GM18951 (cell line): ENCODE results near the gene DENND4B.
"Not testable (repeated sequence)": the region's sequence is repeated elsewhere in the genome, so short reads cannot be mapped to it uniquely, and the experiment has no call there.

ENCODE experiments used
- POLR2A ChIP-seq: IDR thresholded peaks from 4 replicates; pipeline ENCODE4 v1.6.1; 2011; ENCODE audit warnings: mild to moderate bottlenecking; ENCODE audit not compliant: insufficient read length, insufficient read depth; ENCODE audit errors: extremely low read depth
- in situ Hi-C: fragments of 300-500 bp; cut with MboI; formaldehyde crosslinking; loops from one replicate; pipeline ENCODE4 v1.12.0; 2022; ENCODE audit warnings: low sequenced_read_pairs, mixed read lengths, inconsistent platforms; ENCODE audit not compliant: unreplicated experiment

Gene DENND4B

DNA sequence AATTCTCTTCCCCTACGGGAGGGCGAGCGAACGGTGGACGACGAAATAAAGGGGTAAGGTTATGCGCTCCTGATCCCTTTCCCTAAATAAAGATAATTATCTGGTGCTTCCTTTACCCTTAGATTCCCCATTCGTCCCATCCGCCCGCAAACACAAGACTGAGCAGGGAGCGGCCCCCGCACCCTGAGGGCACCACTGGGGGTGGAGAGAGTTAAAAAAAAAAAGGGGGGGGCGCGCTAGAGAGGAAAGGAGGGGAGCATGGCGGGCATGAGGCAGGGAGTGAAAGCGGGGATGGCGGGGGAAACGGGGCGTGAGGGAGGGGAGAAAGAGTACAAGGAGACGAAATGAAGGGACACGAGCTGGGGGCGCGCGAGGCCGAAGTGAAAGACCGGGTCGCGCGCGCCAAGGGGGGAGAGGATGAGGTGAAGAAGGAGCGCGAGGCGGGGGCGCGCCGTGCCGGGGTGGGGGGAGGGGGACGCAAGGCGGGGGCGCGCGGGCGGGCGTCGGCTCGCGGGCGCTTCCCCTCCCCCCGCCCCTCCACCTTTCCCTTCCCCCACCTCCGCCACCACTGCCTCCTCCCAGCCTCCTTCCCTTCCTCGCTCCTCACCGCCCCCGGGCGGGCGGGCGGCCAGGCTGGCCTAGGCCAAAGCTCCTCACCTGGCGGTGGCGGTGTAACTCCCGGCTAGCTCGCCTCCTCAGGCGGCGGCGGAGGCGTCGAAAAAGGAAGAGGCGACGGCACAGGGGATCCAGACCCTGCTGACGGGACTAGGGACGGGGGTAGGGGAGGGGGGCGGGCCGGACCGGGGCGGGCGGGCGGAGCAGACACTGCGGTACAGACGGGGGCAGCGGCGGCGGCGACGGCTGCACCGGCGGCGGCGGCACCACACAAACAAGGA is 24.2 kb downstream of the DENND4B start:
- in situ Hi-C loops, result loop anchor here (10.0 kb wide), 1 partner anchor 88 kb away; no protein-coding TSS in a partner anchor
- peak; percentile 37 for TF ChIP-seq POLR2A

DNA sequence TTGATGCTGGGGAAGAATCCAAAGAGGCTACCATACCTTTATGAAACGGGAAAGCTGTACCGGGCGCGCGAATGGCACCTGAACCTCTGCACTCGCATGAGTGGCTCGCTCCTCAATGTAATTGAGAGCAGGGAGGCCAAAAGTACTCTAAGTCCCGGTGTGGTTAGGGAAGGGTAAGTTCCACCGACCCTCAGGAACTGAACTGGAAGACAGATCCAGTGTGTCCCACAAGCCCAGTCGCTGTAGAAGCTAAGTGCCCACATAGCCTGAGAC is 24.8 kb downstream of the DENND4B start:
- in situ Hi-C loops, result loop anchor here (10.0 kb wide), 1 partner anchor 87 kb away; no protein-coding TSS in a partner anchor
- no peak for TF ChIP-seq POLR2A

DNA sequence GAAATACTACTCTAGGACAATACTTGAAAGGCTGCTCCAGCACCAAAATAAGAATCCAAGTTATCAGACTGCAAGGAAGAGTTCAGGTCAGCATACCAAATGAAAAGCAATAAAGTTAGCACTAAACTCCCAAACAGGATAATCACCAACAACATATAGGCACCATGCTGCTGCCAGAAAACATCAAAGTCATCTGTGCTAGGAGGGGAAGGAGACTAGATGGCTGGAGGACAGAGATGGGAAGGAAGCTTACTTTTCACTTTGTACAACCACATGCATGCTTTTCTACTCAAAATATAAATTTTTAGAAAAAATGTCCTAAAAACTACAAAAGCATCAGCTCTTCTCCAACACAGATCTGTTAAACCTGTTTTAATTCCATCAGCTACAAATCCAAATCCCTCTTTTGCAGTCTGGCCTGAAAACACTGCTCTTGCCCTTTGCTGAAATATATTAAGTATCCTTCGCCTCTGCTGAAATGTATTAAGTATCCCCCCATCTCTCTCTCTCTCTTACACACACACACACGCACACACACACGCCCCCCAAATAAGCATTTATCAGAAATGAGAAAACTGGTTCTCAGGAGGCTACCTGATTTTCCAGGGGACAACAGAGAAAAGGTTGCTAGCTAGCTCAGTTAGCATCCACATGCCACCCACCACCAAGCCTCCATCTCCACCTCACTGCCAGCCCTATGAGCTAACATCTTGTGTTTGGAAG is 25.3 kb downstream of the DENND4B start:
- in situ Hi-C loops, result loop anchor here (10.0 kb wide), 1 partner anchor 86 kb away; no protein-coding TSS in a partner anchor
- no peak for TF ChIP-seq POLR2A

DNA sequence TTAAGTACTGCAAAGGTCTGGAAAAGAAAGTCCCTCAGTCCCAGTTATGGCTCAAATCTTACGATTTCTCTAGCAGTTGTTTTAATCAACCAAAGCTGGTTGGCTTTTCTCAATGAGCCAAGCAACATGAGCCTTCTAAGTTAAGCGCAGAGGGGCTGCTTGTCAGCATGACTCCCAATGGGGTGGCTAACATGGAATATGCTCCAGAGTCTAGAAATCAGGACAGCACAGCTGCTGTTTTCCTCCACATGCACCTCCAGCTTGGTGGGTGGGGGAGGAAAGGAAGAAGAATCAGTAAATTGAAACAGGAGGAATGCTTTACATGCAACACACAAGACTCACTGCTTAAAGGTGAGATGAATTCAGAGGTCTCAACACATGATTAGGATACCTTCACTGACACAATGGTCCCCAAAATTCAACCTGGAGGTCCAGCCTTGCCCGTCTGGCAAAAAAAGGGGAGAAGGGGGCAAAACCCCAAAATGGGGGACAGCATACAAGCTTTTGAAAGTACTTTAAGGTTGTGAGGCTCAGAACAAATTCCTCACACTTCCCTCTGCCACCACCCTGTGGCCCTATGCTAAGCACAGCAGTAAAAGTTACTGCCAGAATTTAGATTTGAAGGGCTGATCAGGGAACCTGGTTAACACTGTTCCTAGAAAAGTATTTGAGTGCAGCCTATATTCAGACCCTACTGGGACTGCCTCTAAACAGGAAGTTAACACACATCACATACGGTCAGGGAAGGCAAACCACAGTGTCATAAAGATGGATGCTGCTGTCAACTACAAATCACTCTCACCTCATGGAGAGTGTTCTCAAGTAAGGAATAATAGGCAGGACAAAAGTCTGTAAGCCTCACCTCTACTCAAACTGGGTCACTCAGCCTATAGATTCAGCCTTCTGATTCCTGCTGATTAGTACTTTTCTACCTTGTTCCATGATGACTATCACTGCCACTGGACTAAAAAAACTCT is 26.4 kb downstream of the DENND4B start:
- in situ Hi-C loops, result loop anchor here (10.0 kb wide), 1 partner anchor 85 kb away; no protein-coding TSS in a partner anchor

DNA sequence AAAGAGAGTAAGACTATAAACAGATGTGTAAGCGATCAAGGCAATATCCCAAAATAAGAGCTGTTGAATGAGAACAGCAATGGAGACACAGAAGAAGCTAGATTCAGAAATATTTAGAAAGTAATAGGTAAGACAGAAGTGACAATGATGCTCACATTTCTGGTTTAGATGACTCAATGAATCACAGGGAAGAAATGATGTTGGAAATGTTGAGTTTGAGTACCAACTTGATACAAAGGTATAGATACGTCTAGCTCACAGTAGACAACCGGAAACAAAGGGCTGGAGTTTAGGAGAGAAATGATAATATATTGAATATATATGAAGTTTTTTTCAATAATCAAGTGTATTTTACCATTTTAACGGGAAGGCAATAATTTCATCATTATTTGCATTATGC is 30.2 kb downstream of the DENND4B start:
- no peak for TF ChIP-seq POLR2A
- in situ Hi-C loops, result no loop called here

More for the DNA sequence above, 26.4 kb downstream of the DENND4B start:
- TF ChIP-seq POLR2A, result no peak

DNA sequence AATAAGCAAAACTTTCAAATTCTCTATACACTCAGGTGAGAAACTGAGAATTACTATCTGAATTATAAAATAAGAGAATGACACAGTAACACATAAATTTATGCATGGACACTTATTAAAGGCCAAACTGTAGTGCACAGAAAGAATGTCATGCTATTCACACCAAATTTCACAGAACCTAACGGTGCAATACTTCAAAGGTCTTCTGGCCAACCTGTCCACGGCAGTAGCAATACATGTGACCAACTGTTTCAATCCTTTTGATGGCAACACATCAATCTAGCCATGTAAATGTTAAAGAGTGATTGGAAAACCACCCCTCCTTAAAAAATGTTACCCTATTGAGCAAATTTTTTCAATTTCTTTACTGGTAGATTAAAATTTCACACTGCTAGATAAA is 34.2 kb downstream of the DENND4B start:
- TF ChIP-seq POLR2A, result no peak
- in situ Hi-C loops, result no loop called here

DNA sequence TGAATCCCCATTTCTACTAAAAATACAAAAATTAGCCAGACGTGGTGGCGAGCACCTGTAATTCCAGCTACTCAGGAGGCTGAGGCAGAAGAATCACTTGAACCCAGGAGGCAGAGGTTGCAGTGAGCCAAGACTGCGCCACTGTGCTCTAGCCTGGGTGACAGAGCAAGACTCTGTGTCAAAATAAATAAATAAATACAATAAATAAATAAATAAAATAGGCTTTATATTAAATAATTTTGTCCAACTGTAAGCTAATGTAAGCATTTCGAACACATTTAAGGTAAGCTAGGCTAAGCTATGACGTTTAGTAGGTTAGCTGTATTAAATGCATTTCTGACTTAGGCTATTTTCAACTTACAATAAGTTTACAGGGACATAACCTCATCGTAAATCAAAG is 36.0 kb downstream of the DENND4B start:
- in situ Hi-C loops, result not testable (repeated sequence)

DNA sequence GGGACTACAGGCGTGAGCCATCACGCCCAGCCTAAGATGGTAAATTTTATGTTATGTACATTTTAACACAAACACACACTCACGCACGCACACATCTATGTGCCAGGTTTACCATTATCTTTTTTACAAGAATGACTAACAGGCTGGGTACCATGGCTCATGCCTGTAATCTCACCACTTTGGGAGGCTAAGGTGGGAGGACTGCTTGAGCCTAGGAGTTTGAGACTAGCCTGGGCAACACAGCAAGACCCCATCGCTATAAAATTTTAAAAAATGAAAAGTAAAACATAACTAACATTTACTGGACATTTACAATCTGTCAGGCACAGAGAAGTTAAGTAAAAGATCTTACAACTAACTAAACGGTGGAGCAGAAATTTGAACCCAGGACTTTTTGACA is 38.4 kb downstream of the DENND4B start:
- TF ChIP-seq POLR2A, result no peak
- in situ Hi-C loops, result no loop called here

DNA sequence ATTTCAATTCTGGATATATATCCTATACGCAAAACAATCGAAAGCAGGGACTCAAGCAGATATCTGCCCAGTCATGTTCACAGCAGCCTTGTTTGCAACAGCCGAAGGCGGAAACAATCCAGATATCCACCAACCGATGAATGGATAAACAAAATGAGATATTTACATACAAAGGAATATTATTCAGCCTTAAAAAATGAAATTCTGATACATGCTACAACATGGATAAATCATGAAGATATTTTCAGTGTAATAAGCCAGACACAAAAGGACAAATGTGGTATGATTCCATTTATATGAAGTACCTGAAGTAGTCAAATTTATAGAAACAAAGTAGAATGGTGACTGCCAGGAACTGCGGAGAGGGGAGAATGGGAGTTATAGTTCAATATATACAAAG is 39.4 kb downstream of the DENND4B start:
- in situ Hi-C loops, result no loop called here
- TF ChIP-seq POLR2A, result no peak

DNA sequence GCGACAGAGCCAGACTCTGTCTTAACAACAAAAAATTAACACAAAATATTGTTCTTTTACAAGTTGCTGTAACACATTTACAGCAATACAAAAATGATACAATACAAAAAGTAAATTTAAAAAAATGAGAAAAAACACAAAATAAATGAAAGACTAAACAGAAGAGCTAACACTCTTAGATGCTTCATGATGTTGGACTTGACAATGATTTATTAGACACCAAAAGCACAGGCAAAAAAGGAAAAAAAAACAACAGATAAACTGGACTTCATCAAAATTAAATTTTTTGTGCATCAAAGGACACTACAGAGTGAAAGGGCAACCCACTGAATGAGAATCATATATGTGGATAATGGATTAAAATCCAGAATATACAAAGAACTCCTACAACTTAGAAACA is 40.1 kb downstream of the DENND4B start:
- in situ Hi-C loops, result no loop called here
- TF ChIP-seq POLR2A, result no peak

DNA sequence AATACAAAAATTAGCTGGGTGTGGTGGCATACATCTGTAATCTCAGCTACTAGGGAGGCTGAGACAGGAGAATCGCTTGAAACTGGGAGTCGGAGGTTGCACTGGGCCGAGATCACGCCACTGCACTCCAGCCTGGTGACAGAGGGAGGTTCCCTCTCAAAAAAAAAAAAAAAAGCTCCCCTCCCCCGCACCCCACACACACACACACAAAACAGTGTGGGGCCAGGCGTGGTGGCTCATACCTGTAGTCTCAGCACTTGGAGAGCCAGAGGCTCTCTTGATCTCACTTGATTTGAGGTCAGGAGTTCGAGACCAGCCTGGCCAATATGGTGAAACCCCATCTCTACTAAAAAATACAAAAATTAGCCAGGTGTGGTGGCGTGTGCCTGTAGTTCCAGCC is 40.6 kb downstream of the DENND4B start:
- in situ Hi-C loops, result not testable (repeated sequence)

DNA sequence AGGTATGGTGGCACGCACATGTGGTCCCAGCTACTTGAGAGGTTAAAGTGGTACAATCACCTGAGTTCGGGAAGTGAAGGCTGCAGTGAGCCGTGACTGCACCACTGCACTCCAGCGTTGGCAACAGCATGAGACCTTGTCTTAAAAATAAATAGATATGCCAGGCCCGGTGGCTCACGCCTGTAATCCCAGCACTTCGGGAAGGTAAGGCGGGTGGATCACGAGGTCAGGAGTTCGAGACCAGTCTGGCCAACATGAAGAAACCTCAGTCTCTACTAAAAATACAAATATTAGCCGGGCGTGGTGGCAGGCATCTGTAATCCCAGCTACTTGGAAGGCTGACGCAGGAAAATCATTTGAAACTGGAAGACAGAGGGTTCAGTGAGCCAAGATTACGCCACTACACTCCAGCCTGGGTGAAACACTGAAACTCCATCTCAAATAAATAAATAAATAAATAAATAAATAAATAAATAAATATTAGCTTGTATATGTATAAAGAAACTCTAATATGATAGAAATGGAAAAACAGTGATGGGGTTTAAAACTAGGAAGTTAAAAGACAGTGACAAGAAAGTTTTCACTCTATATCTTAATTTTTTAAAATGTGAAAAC is 42.6 kb downstream of the DENND4B start:
- in situ Hi-C loops, result no loop called here
- TF ChIP-seq POLR2A, result no peak

DNA sequence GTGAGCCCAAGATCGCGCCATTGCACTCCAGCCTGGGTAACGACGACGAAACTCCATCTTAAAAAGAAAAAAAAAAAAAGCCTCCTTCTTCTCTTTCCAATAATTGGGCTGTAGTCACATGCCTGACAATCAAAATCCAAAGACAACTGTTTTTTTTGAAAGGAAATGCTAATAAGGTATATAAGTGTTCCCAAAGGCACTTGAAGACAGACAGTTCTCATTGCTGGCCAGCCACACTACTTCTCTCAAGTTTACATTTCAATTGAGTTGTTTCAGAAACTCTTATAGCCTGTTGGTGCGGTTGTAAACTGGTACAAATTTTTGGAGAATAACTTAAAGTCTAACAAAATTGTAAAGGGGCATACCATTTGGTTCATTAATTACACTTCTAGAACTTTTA is 47.0 kb downstream of the DENND4B start:
- in situ Hi-C loops, result no loop called here
- no peak for TF ChIP-seq POLR2A

DNA sequence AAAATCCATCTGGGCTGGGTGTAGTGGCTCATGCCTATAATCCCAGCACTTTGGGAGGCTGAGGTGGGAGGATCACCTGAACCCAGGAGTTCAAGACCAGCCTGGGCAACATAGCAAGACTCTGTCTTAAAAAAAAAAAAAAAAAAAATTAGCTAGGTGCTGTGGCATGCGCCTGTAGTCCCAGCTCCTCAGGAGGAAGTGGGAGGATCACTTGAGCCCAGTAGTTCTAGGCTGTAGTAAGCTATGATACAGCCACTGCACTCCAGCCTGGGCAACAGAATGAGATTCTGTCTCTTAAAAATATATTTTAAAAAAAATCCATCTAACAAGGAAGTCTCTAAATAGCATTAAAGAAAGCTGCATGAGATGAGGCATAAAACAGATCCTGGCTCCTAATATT is 50.7 kb downstream of the DENND4B start:
- in situ Hi-C loops, result not testable (repeated sequence)

DNA sequence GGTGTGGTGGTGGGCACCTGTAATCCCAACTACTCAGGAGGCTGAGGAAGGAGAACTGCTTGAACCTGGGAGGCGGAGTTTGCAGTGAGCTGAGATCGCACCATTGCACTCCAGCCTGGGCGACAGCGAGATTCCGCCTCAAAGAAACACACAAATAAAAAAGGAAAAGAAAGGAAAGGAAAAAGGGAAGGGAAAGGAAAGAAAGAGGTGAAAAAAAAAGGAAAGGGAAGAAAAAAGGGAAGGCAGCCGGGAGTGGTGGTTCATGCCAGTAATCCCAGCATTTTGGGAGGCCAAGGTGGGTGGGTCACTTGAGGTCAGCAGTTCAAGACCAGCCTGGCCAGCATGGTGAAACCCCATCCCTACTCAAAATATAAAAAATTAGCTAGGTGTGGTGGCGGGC is 55.5 kb downstream of the DENND4B start:
- in situ Hi-C loops, result not testable (repeated sequence)
